ENCODE measurements around the gene RAB6A. TPM values are rescaled to one million over a fixed set of nuclear protein-coding genes. Genes with fewer than 3 reads are reported as not detected.

The RAB6A gene
- total RNA-seq, 1 experiment from 2014 or later = 121 TPM

DNA sequence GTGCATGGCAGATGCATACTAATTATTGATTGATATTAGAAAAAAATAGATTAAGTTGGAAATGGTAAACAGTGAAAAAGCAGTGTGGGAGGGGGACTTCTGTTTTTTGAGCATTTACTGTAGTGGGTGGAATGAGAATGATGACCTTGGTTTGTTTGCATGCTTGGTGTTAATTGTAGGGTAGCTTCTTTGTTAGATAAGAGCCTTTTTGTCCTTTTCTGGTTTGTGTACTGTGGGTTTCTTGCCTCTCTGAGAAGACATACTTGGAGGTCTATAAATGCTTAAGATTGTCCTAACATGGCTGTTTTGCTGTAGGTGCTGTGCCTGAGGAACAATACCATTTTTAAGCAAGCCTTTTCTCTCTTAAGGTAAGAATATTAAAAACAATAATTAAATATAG lies 43.8 kb upstream of the RAB6A start:
- H3K9me3 ChIP-seq (ENCODE audit: control insufficient read depth in 1 of 2, insufficient read depth in 1 of 2, low read depth in 1 of 2, low read length in 2 of 2) = no peaks in the 10 kb centered on the region
- BruUV-seq (replicated peaks) = no TSS peak
- no peak overlapping the region for H2AFZ ChIP-seq (ENCODE audit: low read depth, low read length, poor library complexity, severe bottlenecking)
- no peak overlapping the region for H3K27ac ChIP-seq (ENCODE audit: low read depth, low read length)
- ChIA-PET POLR2A (no interaction called here), CTCF (no interaction called here), RAD21 (ENCODE audit: low non-redundant PET in 1 of 2, low total read pairs in 2 of 2, uncharacterized antibody in 2 of 2, unreplicated experiment in 2 of 2) (no interaction called here)
- no peaks in the 10 kb centered on the region for H3K27me3 ChIP-seq (ENCODE audit: insufficient read depth, low read length)
- H3K79me2 ChIP-seq (ENCODE audit: insufficient read depth, low read length) = peaks cover 5% of the 10 kb centered on the region; the same call in 1 of the 2 replicates
- no peaks in the 10 kb centered on the region for H3K9me2 ChIP-seq (ENCODE audit: insufficient read depth)
- ATAC-seq = no peak
- intact Hi-C loops (cut with micrococcal nuclease) = no loop called here
- no peak overlapping the region for H3K4me2 ChIP-seq (ENCODE audit: low read length)
- H3K9ac ChIP-seq (ENCODE audit: low read length) = no peak overlapping the region
- no peaks in the 10 kb centered on the region for H3K4me1 ChIP-seq (ENCODE audit: control insufficient read depth in 1 of 2, insufficient read depth in 2 of 2, low read length in 2 of 2)
- H4K20me1 ChIP-seq (ENCODE audit: insufficient read depth) = no peaks in the 10 kb centered on the region
- H3K36me3 ChIP-seq (ENCODE audit: control insufficient read depth in 1 of 2, insufficient read depth in 2 of 2, low read length in 2 of 2) = peaks cover 0 to 2% of the 10 kb centered on the region in 2 experiments; a peak in 1 of 4 replicates
- no peak for TF ChIP-seq MAX (IDR thresholded peaks at IDR 0.05)
- TF ChIP-seq SP1 (IDR thresholded peaks at IDR 0.05; ENCODE audit: low read depth) = no peak
- no peak for TF ChIP-seq POLR2AphosphoS5 (IDR thresholded peaks at IDR 0.05; ENCODE audit: low read depth, low read length)
- no peak for TF ChIP-seq YY1 (IDR thresholded peaks at IDR 0.05; ENCODE audit: extremely low read depth, insufficient replicate concordance, low read depth, low read length)
- TF ChIP-seq, protein P1, sequence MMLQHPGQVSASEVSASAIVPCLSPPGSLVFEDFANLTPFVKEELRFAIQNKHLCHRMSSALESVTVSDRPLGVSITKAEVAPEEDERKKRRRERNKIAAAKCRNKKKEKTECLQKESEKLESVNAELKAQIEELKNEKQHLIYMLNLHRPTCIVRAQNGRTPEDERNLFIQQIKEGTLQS (IDR thresholded peaks at IDR 0.05) = no peak
- no peak for TF ChIP-seq JUND (IDR thresholded peaks at IDR 0.05)
- no peak for TF ChIP-seq ZNF274 (IDR thresholded peaks at IDR 0.05; ENCODE audit: low read depth, low read length)
- TF ChIP-seq SIN3A (IDR thresholded peaks at IDR 0.05; ENCODE audit: low read depth) = no peak
- DNase-seq (ENCODE audit: low read depth, low spot score) = no peak
- H3K4me3 ChIP-seq (replicated peaks in 1 of 2; ENCODE audit: low read depth in 1 of 2, low read length in 2 of 2) = no peak overlapping the region

DNA sequence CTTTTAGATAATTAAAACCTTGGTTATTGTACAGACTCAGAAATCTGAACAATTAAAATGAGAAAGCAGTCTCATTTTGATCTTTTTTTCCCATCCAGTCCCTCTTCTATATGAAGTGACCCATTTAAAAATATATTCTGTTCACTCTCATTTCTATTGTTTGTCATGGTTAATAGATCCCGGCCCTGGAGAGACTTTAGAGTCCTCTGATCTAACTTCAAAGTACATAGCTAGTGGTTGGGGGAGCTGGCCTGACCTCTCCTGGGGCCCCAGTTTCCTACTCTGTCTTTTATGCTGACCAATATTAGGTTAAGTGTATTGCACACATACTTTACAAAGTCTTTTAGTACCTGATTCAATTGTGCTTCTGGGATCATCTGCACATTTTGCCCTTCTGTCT lies 40.3 kb upstream of the RAB6A start:
- RAD21 ChIA-PET (ENCODE audit: low non-redundant PET in 1 of 2, low total read pairs in 2 of 2, uncharacterized antibody in 2 of 2, unreplicated experiment in 2 of 2) = no interaction called here
- Histone ChIP-seq H3K27ac (ENCODE audit: low read depth, low read length) (no peak overlapping the region), H2AFZ (ENCODE audit: low read depth, low read length, poor library complexity, severe bottlenecking) (no peak overlapping the region), H3K36me3 (ENCODE audit: control insufficient read depth in 1 of 2, insufficient read depth in 2 of 2, low read length in 2 of 2) (no peaks in the 10 kb centered on the region; a peak in 1 of 4 replicates), H3K4me3 (replicated peaks in 1 of 2; ENCODE audit: low read depth in 1 of 2, low read length in 2 of 2) (no peak overlapping the region), H3K9me3 (ENCODE audit: control insufficient read depth in 1 of 2, insufficient read depth in 1 of 2, low read depth in 1 of 2, low read length in 2 of 2) (no peaks in the 10 kb centered on the region), H4K20me1 (ENCODE audit: insufficient read depth) (no peaks in the 10 kb centered on the region), H3K4me2 (ENCODE audit: low read length) (no peak overlapping the region), H3K4me1 (ENCODE audit: control insufficient read depth in 1 of 2, insufficient read depth in 2 of 2, low read length in 2 of 2) (no peaks in the 10 kb centered on the region), H3K9ac (ENCODE audit: low read length) (no peak overlapping the region), H3K27me3 (ENCODE audit: insufficient read depth, low read length) (no peaks in the 10 kb centered on the region), H3K79me2 (ENCODE audit: insufficient read depth, low read length) (peaks cover 4% of the 10 kb centered on the region; the same call in 1 of the 2 replicates), H3K9me2 (ENCODE audit: insufficient read depth) (no peaks in the 10 kb centered on the region)
- CTCF ChIA-PET = no interaction called here
- intact Hi-C loops (cut with micrococcal nuclease) = no loop called here
- BruUV-seq (replicated peaks) = no TSS peak
- POLR2A ChIA-PET = no interaction called here
- DNase-seq (ENCODE audit: low read depth, low spot score) = no peak
- ATAC-seq = no peak
- TF ChIP-seq SP1 (IDR thresholded peaks at IDR 0.05; ENCODE audit: low read depth) = no peak
- no peak for TF ChIP-seq SRF (IDR thresholded peaks at IDR 0.05; ENCODE audit: low read depth)
- no peak for TF ChIP-seq EZH2phosphoT487 (IDR thresholded peaks at IDR 0.05; ENCODE audit: borderline replicate concordance)
- no peak for TF ChIP-seq CEBPB (IDR thresholded peaks at IDR 0.05; ENCODE audit: low read depth)
- no peak for TF ChIP-seq ZFX (IDR thresholded peaks at IDR 0.05)
- TF ChIP-seq TCF7L2 (IDR thresholded peaks at IDR 0.05; ENCODE audit: borderline replicate concordance, extremely low read depth, insufficient read depth, insufficient read length) = no peak
- TF ChIP-seq ZNF274 (IDR thresholded peaks at IDR 0.05; ENCODE audit: low read depth, low read length) = no peak
- TF ChIP-seq RAD21 (IDR thresholded peaks at IDR 0.05; ENCODE audit: low read depth) = no peak
- no peak for TF ChIP-seq SIN3A (IDR thresholded peaks at IDR 0.05; ENCODE audit: low read depth)
- TF ChIP-seq ELF1 (IDR thresholded peaks at IDR 0.05; ENCODE audit: borderline replicate concordance, low read depth) = no peak
- no peak for TF ChIP-seq POLR2A (IDR thresholded peaks at IDR 0.05; ENCODE audit: borderline replicate concordance, extremely low read depth, insufficient read depth, insufficient read length)
- TF ChIP-seq FOSL1 (IDR thresholded peaks at IDR 0.05; ENCODE audit: low read depth) = no peak
- TF ChIP-seq REST (IDR thresholded peaks at IDR 0.05; ENCODE audit: low read depth) = no peak
- no peak for TF ChIP-seq POLR2AphosphoS5 (IDR thresholded peaks at IDR 0.05; ENCODE audit: low read depth, low read length)
- no peak for TF ChIP-seq EZH2 (IDR thresholded peaks at IDR 0.05)
